HEK293 (cell line): ENCODE data around the gene POLR2L.

Experiments
- CTCF ChIA-PET: fragments of 350-600 bp; formaldehyde crosslinking; extraction: SDS; loops from one replicate; lab custom pipeline; 2021; ENCODE audit warnings: antibody characterized with exemption; lab: Yijun Ruan, JAX
- POLR2A ChIA-PET: fragments of 300-600 bp; formaldehyde crosslinking; extraction: SDS; loops from one replicate; lab custom pipeline; 2020; ENCODE audit warnings: antibody characterized with exemption, inconsistent platforms; lab: Yijun Ruan, JAX
- H3K27ac ChIP-seq: fragments of 200-500 bp; sonication (Bioruptor generic); 2 replicates; pipeline ENCODE4 v1.5.1; 2014; ENCODE audit warnings: low read depth, low read length, control low read depth, inconsistent platforms; ENCODE audit errors: extremely low read depth
- H3K36me3 ChIP-seq, 2 experiments: fragments of 200-500 bp in 1 of 2; sonication (Bioruptor generic) in 1 of 2; 1 replicate in 1 of 2; 2 replicates in 1 of 2; pipeline ENCODE4 v1.5.1; 2014 to 2017; ENCODE audit warnings: inconsistent platforms in 2 of 2, low read length in 2 of 2; ENCODE audit not compliant: control insufficient read depth in 2 of 2, insufficient read depth in 1 of 2
- H3K4me1 ChIP-seq: fragments of 200-500 bp; sonication (Bioruptor generic); 2 replicates; pipeline ENCODE4 v1.5.1; 2014; ENCODE audit warnings: mild to moderate bottlenecking, low read length, inconsistent platforms; ENCODE audit not compliant: control insufficient read depth, insufficient read depth
- H3K4me3 ChIP-seq: 2 replicates; pipeline ENCODE4 v1.5.1; 2011; ENCODE audit warnings: low read depth, mild to moderate bottlenecking, control low read depth, low read length, moderate library complexity
- H3K9me3 ChIP-seq: fragments of 200-500 bp; sonication (Bioruptor generic); 2 replicates; pipeline ENCODE4 v1.5.1; 2014; ENCODE audit warnings: low read depth, low read length, inconsistent platforms; ENCODE audit not compliant: control insufficient read depth, insufficient read depth
- HOXA7 ChIP-seq: sonication (generic); formaldehyde crosslinking; IDR thresholded peaks from 2 replicates; pipeline ENCODE4 v1.8.1; 2022; ENCODE audit warnings: missing genetic modification reagents, borderline replicate concordance
- HOXD13 ChIP-seq: sonication (generic); formaldehyde crosslinking; IDR thresholded peaks from 2 replicates; pipeline ENCODE4 v1.8.0; 2022; ENCODE audit warnings: missing genetic modification reagents, borderline replicate concordance
- INSM2 ChIP-seq: fragments of 450-650 bp; formaldehyde crosslinking; IDR thresholded peaks from 2 replicates; pipeline ENCODE4 v1.5.1; 2016; ENCODE audit warnings: missing biosample characterization, missing genetic modification characterization
- KLF10 ChIP-seq: fragments of 450-650 bp; IDR thresholded peaks from 2 replicates; pipeline ENCODE4 v1.5.1; 2018; ENCODE audit warnings: missing biosample characterization, mild to moderate bottlenecking, missing genetic modification characterization
- SCRT1 ChIP-seq: fragments of 450-650 bp; formaldehyde crosslinking; IDR thresholded peaks from 2 replicates; pipeline ENCODE4 v1.5.1; 2016; ENCODE audit warnings: missing biosample characterization, missing genetic modification characterization, borderline replicate concordance
- ZBTB1 ChIP-seq: fragments of 450-650 bp; formaldehyde crosslinking; IDR thresholded peaks from 2 replicates; pipeline ENCODE4 v1.5.1; 2016; ENCODE audit warnings: missing biosample characterization, missing genetic modification characterization
- ZBTB17 ChIP-seq: fragments of 450-650 bp; formaldehyde crosslinking; IDR thresholded peaks from 2 replicates; pipeline ENCODE4 v1.5.1; 2016; ENCODE audit warnings: missing biosample characterization, missing genetic modification characterization
- ZBTB20 ChIP-seq: fragments of 450-650 bp; formaldehyde crosslinking; IDR thresholded peaks from 2 replicates; pipeline ENCODE4 v1.5.1; 2016; ENCODE audit warnings: missing biosample characterization, missing genetic modification characterization
- ZNF138 ChIP-seq: fragments of 450-650 bp; formaldehyde crosslinking; IDR thresholded peaks from 2 replicates; pipeline ENCODE4 v1.5.1; 2016; ENCODE audit warnings: missing biosample characterization, missing genetic modification characterization, borderline replicate concordance
- ZNF146 ChIP-seq: fragments of 450-650 bp; formaldehyde crosslinking; IDR thresholded peaks from 2 replicates; pipeline ENCODE4 v1.5.1; 2016; ENCODE audit warnings: missing biosample characterization, missing genetic modification characterization
- ZNF202 ChIP-seq: fragments of 450-650 bp; formaldehyde crosslinking; IDR thresholded peaks from 2 replicates; pipeline ENCODE4 v1.5.1; 2016; ENCODE audit warnings: missing biosample characterization, missing genetic modification characterization, borderline replicate concordance
- ZNF473 ChIP-seq: fragments of 450-650 bp; formaldehyde crosslinking; IDR thresholded peaks from 2 replicates; pipeline ENCODE4 v1.5.1; 2017; ENCODE audit warnings: missing biosample characterization, missing genetic modification characterization
- ZNF501 ChIP-seq: fragments of 450-650 bp; formaldehyde crosslinking; IDR thresholded peaks from 2 replicates; pipeline ENCODE4 v1.5.1; 2016; ENCODE audit warnings: missing biosample characterization, missing genetic modification characterization
- ZNF548 ChIP-seq: fragments of 450-650 bp; formaldehyde crosslinking; IDR thresholded peaks from 2 replicates; pipeline ENCODE4 v1.5.1; 2016; ENCODE audit warnings: missing biosample characterization, missing genetic modification characterization
- ZNF580 ChIP-seq: fragments of 450-650 bp; formaldehyde crosslinking; IDR thresholded peaks from 2 replicates; pipeline ENCODE4 v1.5.1; 2016; ENCODE audit warnings: missing biosample characterization, missing genetic modification characterization
- ZNF585B ChIP-seq: fragments of 450-650 bp; formaldehyde crosslinking; IDR thresholded peaks from 2 replicates; pipeline ENCODE4 v1.5.1; 2016; ENCODE audit warnings: missing biosample characterization, missing genetic modification characterization
- ZNF660 ChIP-seq: fragments of 450-650 bp; IDR thresholded peaks from 2 replicates; pipeline ENCODE4 v1.5.1; 2018; ENCODE audit warnings: missing biosample characterization, mild to moderate bottlenecking, missing genetic modification characterization
- TF ChIP-seq, protein P1 (sequence below): fragments of 450-650 bp; formaldehyde crosslinking; IDR thresholded peaks from 2 replicates; pipeline ENCODE4 v1.5.1; 2016; ENCODE audit warnings: missing biosample characterization, missing genetic modification characterization, low read depth
- TF ChIP-seq, protein P2 (sequence below): fragments of 450-650 bp; formaldehyde crosslinking; IDR thresholded peaks from 2 replicates; pipeline ENCODE4 v1.5.1; 2016; ENCODE audit warnings: missing biosample characterization, missing genetic modification characterization

Gene POLR2L

GRCh38 chr11:809287-810039 is 32.9 kb downstream of the POLR2L start, which contains the start of gene RPLP2 (continued):
- no peak for TF ChIP-seq ZNF202
- no peak for TF ChIP-seq HOXD13 (CRISPR knock-in tag)
- no peak for TF ChIP-seq ZNF660 (tag by site-specific recombination)
- TF ChIP-seq ZBTB17 (tag by site-specific recombination) = peak; percentile 78
- peak; percentile 36; the same call in 1 of the 2 replicates for TF ChIP-seq ZNF580 (tag by site-specific recombination)
- TF ChIP-seq ZNF548 = no peak
- TF ChIP-seq, protein P1, sequence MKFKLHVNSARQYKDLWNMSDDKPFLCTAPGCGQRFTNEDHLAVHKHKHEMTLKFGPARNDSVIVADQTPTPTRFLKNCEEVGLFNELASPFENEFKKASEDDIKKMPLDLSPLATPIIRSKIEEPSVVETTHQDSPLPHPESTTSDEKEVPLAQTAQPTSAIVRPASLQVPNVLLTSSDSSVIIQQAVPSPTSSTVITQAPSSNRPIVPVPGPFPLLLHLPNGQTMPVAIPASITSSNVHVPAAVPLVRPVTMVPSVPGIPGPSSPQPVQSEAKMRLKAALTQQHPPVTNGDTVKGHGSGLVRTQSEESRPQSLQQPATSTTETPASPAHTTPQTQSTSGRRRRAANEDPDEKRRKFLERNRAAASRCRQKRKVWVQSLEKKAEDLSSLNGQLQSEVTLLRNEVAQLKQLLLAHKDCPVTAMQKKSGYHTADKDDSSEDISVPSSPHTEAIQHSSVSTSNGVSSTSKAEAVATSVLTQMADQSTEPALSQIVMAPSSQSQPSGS (tag by site-specific recombination) = peak; percentile 97

DNA sequence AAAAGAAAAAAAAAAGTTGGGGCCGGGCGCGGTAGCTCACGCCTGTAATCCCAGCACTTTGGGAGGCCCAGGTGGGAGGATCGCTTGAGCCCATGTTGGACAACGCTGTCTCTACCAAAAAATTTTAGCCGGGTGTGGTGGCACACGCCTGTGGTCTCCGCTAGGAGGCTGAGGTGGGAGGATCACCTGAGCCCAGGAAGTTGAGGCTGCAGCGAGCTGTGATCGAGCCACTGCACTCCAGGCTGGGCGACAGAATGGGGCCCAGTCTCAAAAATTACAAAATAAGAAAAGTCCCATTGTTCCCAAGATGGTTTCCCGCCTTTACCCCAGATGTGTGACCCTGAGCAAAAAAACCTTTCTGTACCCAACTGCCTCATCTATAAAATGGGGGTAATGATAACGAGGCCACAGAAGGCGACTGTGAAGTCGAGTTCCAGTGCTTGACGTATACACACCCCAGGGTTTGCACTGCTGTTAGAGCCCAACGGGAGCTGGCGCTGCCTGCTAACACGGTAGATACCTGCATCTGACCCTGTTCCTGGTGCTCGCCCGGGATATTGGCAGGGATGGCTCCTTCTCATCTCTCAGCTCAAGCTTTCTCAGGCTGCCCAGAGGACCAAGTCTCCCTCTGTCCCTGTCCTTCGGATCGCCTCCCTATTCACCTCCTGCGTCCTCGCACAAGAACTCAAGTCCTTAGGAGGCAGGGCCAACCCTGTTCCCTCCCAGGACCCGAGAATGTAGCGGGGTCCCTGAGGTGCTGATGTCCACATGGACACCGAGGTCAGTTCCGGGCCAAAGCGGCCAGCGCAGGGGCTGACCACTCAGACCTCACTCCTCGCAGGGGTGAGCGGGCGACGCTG is 33.7 kb downstream of the POLR2L start:
- Histone ChIP-seq H3K4me1 (no peaks in the 10 kb centered on the region), H3K27ac (peak overlapping the region; percentile 82), H3K9me3 (no peaks in the 10 kb centered on the region), H3K4me3 (peak overlapping the region; percentile 91), H3K36me3 (peaks cover 0 to 38% of the 10 kb centered on the region in 2 experiments; a peak in 1 of 3 replicates)
- ChIA-PET POLR2A (interaction anchor here (0.6 to 2.0 kb wide), 13 partner anchors 9 to 99 kb away, joined by 3 to 33 read pairs (median 4); partner anchors contain the start of genes PNPLA2 and TSPAN4), CTCF (interaction anchor here (0.7 kb wide), 2 partner anchors 12 to 25 kb away, joined by 3 read pairs; no protein-coding TSS in a partner anchor)
- TF ChIP-seq ZNF501 (no peak), INSM2 (tag by site-specific recombination) (no peak), ZBTB1 (tag by site-specific recombination) (no peak), ZBTB20 (tag by site-specific recombination) (no peak), SCRT1 (tag by site-specific recombination) (no peak), ZNF138 (tag by site-specific recombination) (no peak), ZNF146 (no peak), ZNF473 (tag by site-specific recombination) (no peak), HOXA7 (CRISPR knock-in tag) (no peak), KLF10 (tag by site-specific recombination) (no peak), ZNF585B (no peak)
- TF ChIP-seq, protein P2, sequence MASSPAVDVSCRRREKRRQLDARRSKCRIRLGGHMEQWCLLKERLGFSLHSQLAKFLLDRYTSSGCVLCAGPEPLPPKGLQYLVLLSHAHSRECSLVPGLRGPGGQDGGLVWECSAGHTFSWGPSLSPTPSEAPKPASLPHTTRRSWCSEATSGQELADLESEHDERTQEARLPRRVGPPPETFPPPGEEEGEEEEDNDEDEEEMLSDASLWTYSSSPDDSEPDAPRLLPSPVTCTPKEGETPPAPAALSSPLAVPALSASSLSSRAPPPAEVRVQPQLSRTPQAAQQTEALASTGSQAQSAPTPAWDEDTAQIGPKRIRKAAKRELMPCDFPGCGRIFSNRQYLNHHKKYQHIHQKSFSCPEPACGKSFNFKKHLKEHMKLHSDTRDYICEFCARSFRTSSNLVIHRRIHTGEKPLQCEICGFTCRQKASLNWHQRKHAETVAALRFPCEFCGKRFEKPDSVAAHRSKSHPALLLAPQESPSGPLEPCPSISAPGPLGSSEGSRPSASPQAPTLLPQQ (tag by site-specific recombination) = no peak
